HG03060 (cell line): ENCODE results near the gene WIPF2.
A peak's percentile ranks its signal among the peaks of the same experiment; 100 is the strongest.

ENCODE experiments used
- ATAC-seq: cut with Tn5 transposase; IDR thresholded peaks from one replicate; pipeline ENCODE4 v1.9.1; 2021; ENCODE audit warnings: low read depth, moderate number of reproducible peaks; ENCODE audit not compliant: unreplicated experiment

Gene WIPF2

GRCh38 chr17:40218740-40219593 lies at the start of gene WIPF2:
WIPF2 (plus strand) TSS chr17:40219304; CDS start chr17:40256460, 37,156 bp downstream.
- ATAC-seq = peak; percentile 68

GRCh38 chr17:40170325-40170724 lies 48.8 kb upstream of the WIPF2 start:
- no peak for ATAC-seq

GRCh38 chr17:40171750-40172149 lies 47.4 kb upstream of the WIPF2 start:
- no peak for ATAC-seq

- no peak for ATAC-seq
Measured at GRCh38 chr17:40173091-40173777, 45.9 kb upstream of the WIPF2 start.

- ATAC-seq = no peak
Measured at GRCh38 chr17:40173778-40174135, 45.3 kb upstream of the WIPF2 start.

- ATAC-seq = no peak
Measured at GRCh38 chr17:40174514-40174913, 44.6 kb upstream of the WIPF2 start.

- ATAC-seq = no peak
Measured at GRCh38 chr17:40175928-40176753, 43.0 kb upstream of the WIPF2 start.

GRCh38 chr17:40176754-40177110 lies 42.4 kb upstream of the WIPF2 start:
- ATAC-seq = no peak

- ATAC-seq = no peak
Measured at GRCh38 chr17:40177275-40177874, 41.7 kb upstream of the WIPF2 start, which contains the start of gene RAPGEFL1. RAPGEFL1 (plus strand) TSS chr17:40177470; CDS start chr17:40177862, 392 bp downstream.

- no peak for ATAC-seq
Measured at GRCh38 chr17:40178021-40178601, 41.0 kb upstream of the WIPF2 start.

GRCh38 chr17:40178660-40179059 lies 40.4 kb upstream of the WIPF2 start:
- no peak for ATAC-seq

- ATAC-seq = no peak
Measured at GRCh38 chr17:40179923-40180659, 39.0 kb upstream of the WIPF2 start.

GRCh38 chr17:40180694-40181093 lies 38.4 kb upstream of the WIPF2 start:
- no peak for ATAC-seq

GRCh38 chr17:40181205-40181604 lies 37.9 kb upstream of the WIPF2 start:
- no peak for ATAC-seq

- no peak for ATAC-seq
Measured at GRCh38 chr17:40182606-40183005, 36.5 kb upstream of the WIPF2 start.

- no peak for ATAC-seq
Measured at GRCh38 chr17:40187238-40187637, 31.9 kb upstream of the WIPF2 start.

GRCh38 chr17:40188694-40189093 lies 30.4 kb upstream of the WIPF2 start:
- ATAC-seq = no peak

- no peak for ATAC-seq
Measured at GRCh38 chr17:40190197-40191021, 28.7 kb upstream of the WIPF2 start.
